ENCODE data around the gene CBFB.

Gene CBFB

DNA sequence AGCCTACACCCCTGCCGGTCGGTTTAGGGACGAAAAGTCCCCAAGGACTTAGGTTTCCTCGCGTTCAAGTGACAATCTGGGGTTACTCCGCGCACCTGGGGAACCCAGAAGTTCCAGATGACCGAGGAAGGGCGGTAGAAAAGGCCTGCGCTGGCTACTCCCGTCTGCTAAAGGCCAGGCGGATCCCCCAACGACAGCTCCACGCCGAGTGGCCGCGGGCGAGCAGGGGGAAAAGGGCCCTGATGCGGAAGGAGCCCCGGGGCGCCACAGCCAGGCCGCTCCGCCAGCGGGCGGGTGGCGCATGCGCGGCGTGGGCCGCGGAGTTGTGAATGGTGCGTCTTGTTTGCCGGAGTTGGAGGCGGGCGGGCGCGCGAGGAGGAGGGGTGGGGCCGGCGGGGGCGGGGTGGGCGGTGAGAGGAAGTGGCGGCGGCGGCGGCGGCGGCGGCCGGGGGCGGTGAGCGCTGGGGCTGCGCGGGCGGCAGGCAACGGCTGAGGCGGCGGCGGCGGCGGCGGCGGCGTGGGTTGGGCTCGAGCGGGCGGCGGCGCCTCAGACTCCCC, at the start of gene CBFB:
Gene CBFB, plus strand, starts transcription at position 454 of the 558 bp plus-strand sequence. CDS start 259 bp downstream, outside the sequence.
- no peak for TF ChIP-seq EZH2phosphoT487 (IDR thresholded peaks at IDR 0.05; ENCODE audit: low read depth)
- TF ChIP-seq CTCF (IDR thresholded peaks at IDR 0.05; ENCODE audit: low read depth, low read length), result peak; percentile 29
- Histone ChIP-seq H3K27me3 (ENCODE audit: low read depth, low read length) (no peaks in the 10 kb centered on the region), H3K9me3 (ENCODE audit: insufficient read depth, low read length) (no peaks in the 10 kb centered on the region), H2AFZ (ENCODE audit: low read depth, low read length) (peak within 1 kb of the TSS; percentile 69), H3K36me3 (replicated peaks; ENCODE audit: low read depth, low read length) (peaks cover 27% of the 10 kb centered on the region), H3K79me2 (ENCODE audit: low read length) (peaks cover 48% of the 10 kb centered on the region), H3K4me2 (ENCODE audit: low read length) (peak within 1 kb of the TSS; percentile 94), H3K4me1 (ENCODE audit: low read length) (peaks cover 14% of the 10 kb centered on the region), H3K4me3 (ENCODE audit: low read length) (peak within 1 kb of the TSS; percentile 81), H3K27ac (ENCODE audit: low read length) (peak within 1 kb of the TSS; percentile 87), H3K9ac (ENCODE audit: low read length) (peak within 1 kb of the TSS; percentile 98), H4K20me1 (ENCODE audit: insufficient read depth, low read length) (peaks cover 35% of the 10 kb centered on the region)

- H3K4me1 ChIP-seq (ENCODE audit: low read length), result no peaks in the 10 kb centered on the region
- no peak overlapping the region for H3K27ac ChIP-seq (ENCODE audit: low read length)
- TF ChIP-seq EZH2phosphoT487 (IDR thresholded peaks at IDR 0.05; ENCODE audit: low read depth) (no peak), CTCF (IDR thresholded peaks at IDR 0.05; ENCODE audit: low read depth, low read length) (no peak)
- no peaks in the 10 kb centered on the region for H3K36me3 ChIP-seq (replicated peaks; ENCODE audit: low read depth, low read length)
- no peak overlapping the region for H3K9ac ChIP-seq (ENCODE audit: low read length)
- no peak overlapping the region for H3K4me2 ChIP-seq (ENCODE audit: low read length)
- H3K4me3 ChIP-seq (ENCODE audit: low read length), result no peak overlapping the region
- H4K20me1 ChIP-seq (ENCODE audit: insufficient read depth, low read length), result no peaks in the 10 kb centered on the region
- no peaks in the 10 kb centered on the region for H3K79me2 ChIP-seq (ENCODE audit: low read length)
- H3K27me3 ChIP-seq (ENCODE audit: low read depth, low read length), result no peaks in the 10 kb centered on the region
- H2AFZ ChIP-seq (ENCODE audit: low read depth, low read length), result no peak overlapping the region
- no peaks in the 10 kb centered on the region for H3K9me3 ChIP-seq (ENCODE audit: insufficient read depth, low read length)
These were observed 45.9 kb upstream of the CBFB start for GRCh38 chr16:66983033-66983432.

DNA sequence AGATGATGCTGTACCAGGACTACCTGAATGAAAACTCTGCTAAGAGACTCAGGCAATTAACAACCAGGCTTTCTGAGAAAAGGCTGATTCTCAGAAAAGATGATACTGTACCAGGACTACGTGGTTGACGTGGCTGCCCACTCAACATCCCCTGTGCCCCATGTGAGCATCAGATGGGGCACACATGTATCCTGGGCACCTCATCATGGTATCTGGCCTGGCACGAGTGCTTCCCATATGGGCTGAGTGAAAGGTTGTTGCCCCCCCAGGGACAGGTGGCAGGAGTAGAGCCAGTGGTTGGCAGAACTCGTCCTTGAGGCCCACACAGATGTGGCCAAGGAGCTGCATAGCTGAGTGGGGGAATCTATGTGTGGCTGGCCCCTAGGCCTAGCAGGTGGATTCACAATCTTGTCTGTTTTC, 44.0 kb upstream of the CBFB start:
- H3K79me2 ChIP-seq (ENCODE audit: low read length), result no peaks in the 10 kb centered on the region
- no peaks in the 10 kb centered on the region for H4K20me1 ChIP-seq (ENCODE audit: insufficient read depth, low read length)
- no peak overlapping the region for H2AFZ ChIP-seq (ENCODE audit: low read depth, low read length)
- TF ChIP-seq CTCF (IDR thresholded peaks at IDR 0.05; ENCODE audit: low read depth, low read length), result no peak
- no peak for TF ChIP-seq EZH2phosphoT487 (IDR thresholded peaks at IDR 0.05; ENCODE audit: low read depth)
- H3K4me1 ChIP-seq (ENCODE audit: low read length), result no peaks in the 10 kb centered on the region
- no peak overlapping the region for H3K4me2 ChIP-seq (ENCODE audit: low read length)
- no peak overlapping the region for H3K9ac ChIP-seq (ENCODE audit: low read length)
- H3K27ac ChIP-seq (ENCODE audit: low read length), result no peak overlapping the region
- H3K4me3 ChIP-seq (ENCODE audit: low read length), result no peak overlapping the region
- H3K27me3 ChIP-seq (ENCODE audit: low read depth, low read length), result no peaks in the 10 kb centered on the region
- H3K36me3 ChIP-seq (replicated peaks; ENCODE audit: low read depth, low read length), result no peaks in the 10 kb centered on the region
- no peaks in the 10 kb centered on the region for H3K9me3 ChIP-seq (ENCODE audit: insufficient read depth, low read length)

DNA sequence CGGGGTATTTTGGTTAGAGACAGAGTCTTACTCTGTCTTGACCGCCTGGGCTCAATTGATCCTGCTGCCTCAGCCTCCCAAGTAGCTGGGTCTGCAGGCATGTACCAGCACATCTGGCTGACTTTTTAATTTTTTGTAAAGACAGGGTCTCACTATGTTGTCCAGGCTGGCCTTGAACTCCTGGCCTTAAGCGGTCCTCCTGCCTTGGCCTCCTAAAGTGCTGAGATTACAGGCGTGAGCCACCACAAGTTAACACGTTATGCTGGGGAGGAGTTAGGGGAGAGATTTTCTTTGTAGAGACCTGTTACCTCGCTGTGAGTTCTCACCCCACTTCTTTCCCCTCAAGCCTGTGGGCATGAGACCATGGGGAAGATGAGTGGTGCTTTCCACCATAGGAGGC, 42.4 kb upstream of the CBFB start:
- Histone ChIP-seq H3K36me3 (replicated peaks; ENCODE audit: low read depth, low read length) (no peaks in the 10 kb centered on the region), H3K4me1 (ENCODE audit: low read length) (no peaks in the 10 kb centered on the region), H3K27ac (ENCODE audit: low read length) (no peak overlapping the region), H3K4me2 (ENCODE audit: low read length) (no peak overlapping the region), H3K27me3 (ENCODE audit: low read depth, low read length) (no peaks in the 10 kb centered on the region), H2AFZ (ENCODE audit: low read depth, low read length) (no peak overlapping the region), H3K9ac (ENCODE audit: low read length) (no peak overlapping the region), H3K4me3 (ENCODE audit: low read length) (no peak overlapping the region), H4K20me1 (ENCODE audit: insufficient read depth, low read length) (no peaks in the 10 kb centered on the region), H3K9me3 (ENCODE audit: insufficient read depth, low read length) (no peaks in the 10 kb centered on the region), H3K79me2 (ENCODE audit: low read length) (no peaks in the 10 kb centered on the region)
- TF ChIP-seq EZH2phosphoT487 (IDR thresholded peaks at IDR 0.05; ENCODE audit: low read depth), result no peak
- no peak for TF ChIP-seq CTCF (IDR thresholded peaks at IDR 0.05; ENCODE audit: low read depth, low read length)

Measured in OCI-LY3 (cell line).